ENCODE measurements around the gene CAPZA1.

DNA sequence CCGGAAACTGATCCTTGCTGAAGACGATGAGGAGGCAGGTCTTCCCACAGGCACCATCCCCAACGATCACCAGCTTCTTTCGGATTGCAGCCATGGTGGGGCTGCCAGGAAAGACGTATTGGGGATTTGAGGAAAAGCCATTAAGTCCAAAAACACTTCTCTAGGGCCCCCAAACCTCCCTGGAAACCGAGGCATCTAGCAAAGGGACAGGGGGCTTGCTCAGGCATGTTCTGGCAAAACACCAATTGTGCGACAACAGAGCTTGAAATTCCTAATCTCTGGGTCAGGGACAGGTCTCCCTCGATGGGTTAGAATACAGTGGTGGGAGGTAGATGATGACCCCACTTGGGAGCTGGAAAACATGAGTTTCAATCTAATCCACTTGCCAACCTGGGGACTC is 84.1 kb downstream of the CAPZA1 start:
- TF ChIP-seq POLR2A (IDR thresholded peaks at IDR 0.05) = no peak
- TF ChIP-seq, protein P1, sequence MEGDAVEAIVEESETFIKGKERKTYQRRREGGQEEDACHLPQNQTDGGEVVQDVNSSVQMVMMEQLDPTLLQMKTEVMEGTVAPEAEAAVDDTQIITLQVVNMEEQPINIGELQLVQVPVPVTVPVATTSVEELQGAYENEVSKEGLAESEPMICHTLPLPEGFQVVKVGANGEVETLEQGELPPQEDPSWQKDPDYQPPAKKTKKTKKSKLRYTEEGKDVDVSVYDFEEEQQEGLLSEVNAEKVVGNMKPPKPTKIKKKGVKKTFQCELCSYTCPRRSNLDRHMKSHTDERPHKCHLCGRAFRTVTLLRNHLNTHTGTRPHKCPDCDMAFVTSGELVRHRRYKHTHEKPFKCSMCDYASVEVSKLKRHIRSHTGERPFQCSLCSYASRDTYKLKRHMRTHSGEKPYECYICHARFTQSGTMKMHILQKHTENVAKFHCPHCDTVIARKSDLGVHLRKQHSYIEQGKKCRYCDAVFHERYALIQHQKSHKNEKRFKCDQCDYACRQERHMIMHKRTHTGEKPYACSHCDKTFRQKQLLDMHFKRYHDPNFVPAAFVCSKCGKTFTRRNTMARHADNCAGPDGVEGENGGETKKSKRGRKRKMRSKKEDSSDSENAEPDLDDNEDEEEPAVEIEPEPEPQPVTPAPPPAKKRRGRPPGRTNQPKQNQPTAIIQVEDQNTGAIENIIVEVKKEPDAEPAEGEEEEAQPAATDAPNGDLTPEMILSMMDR (IDR thresholded peaks at IDR 0.05) = no peak
